Astrocyte (in vitro differentiated cells and primary cell): ENCODE results near the gene INHBB. TPM values are rescaled to one million over a fixed set of nuclear protein-coding genes. Genes with fewer than 3 reads are reported as not detected.

ENCODE experiments used
- DNase-seq: peaks from one replicate; pipeline ENCODE4 v3.0.0-alpha.2; 2010; ENCODE audit warnings: low read depth
- FAIRE-seq: peaks from 2 replicates; lab custom pipeline; 2011; peaks lifted over from hg19 to GRCh38; lab: Jason Lieb, UNC
- H2AFZ ChIP-seq: 2 replicates; pipeline ENCODE4 v1.6.0; 2012; ENCODE audit warnings: low read depth, low read length, inconsistent platforms
- H3K27ac ChIP-seq: 2 replicates; pipeline ENCODE4 v1.5.1; 2011; ENCODE audit warnings: low read depth, low read length, inconsistent platforms
- H3K27me3 ChIP-seq: 2 replicates; pipeline ENCODE4 v1.6.0; 2011; ENCODE audit warnings: low read length, inconsistent platforms; ENCODE audit not compliant: insufficient read depth
- H3K36me3 ChIP-seq: 2 replicates; pipeline ENCODE4 v1.5.1; 2011; ENCODE audit warnings: low read length, inconsistent platforms; ENCODE audit not compliant: insufficient read depth
- H3K4me1 ChIP-seq: 2 replicates; pipeline ENCODE4 v1.5.1; 2011; ENCODE audit warnings: low read length, inconsistent platforms; ENCODE audit not compliant: insufficient read depth
- H3K4me2 ChIP-seq: 2 replicates; pipeline ENCODE4 v1.6.0; 2012; ENCODE audit warnings: low read length, inconsistent platforms
- H3K4me3 ChIP-seq: 2 replicates; pipeline ENCODE4 v1.5.1; 2011; ENCODE audit warnings: low read depth, mild to moderate bottlenecking, low read length, inconsistent platforms; ENCODE audit not compliant: insufficient read depth
- H3K79me2 ChIP-seq: 2 replicates; pipeline ENCODE4 v1.6.0; 2012; ENCODE audit warnings: mild to moderate bottlenecking, low read length, inconsistent platforms; ENCODE audit not compliant: insufficient read depth
- H3K9ac ChIP-seq: 2 replicates; pipeline ENCODE4 v1.6.0; 2012; ENCODE audit warnings: mild to moderate bottlenecking, low read length, inconsistent platforms
- H3K9me3 ChIP-seq: 2 replicates; pipeline ENCODE4 v1.5.1; 2012; ENCODE audit warnings: low read depth, mild to moderate bottlenecking, low read length, inconsistent platforms; ENCODE audit not compliant: insufficient read depth
- H4K20me1 ChIP-seq: 2 replicates; pipeline ENCODE4 v1.6.0; 2012; ENCODE audit warnings: low read length, inconsistent platforms; ENCODE audit not compliant: insufficient read depth
- H3K27ac Mint-ChIP-seq: one replicate; pipeline ENCODE4 v1.8.0; 2021; ENCODE audit warnings: mild to moderate bottlenecking, mixed read lengths; ENCODE audit not compliant: unreplicated experiment
- H3K27me3 Mint-ChIP-seq: one replicate; pipeline ENCODE4 v1.8.0; 2021; ENCODE audit warnings: low read depth, mixed read lengths; ENCODE audit not compliant: unreplicated experiment
- H3K36me3 Mint-ChIP-seq: one replicate; pipeline ENCODE4 v1.8.0; 2021; ENCODE audit warnings: low read depth, mixed read lengths; ENCODE audit not compliant: unreplicated experiment
- H3K4me1 Mint-ChIP-seq: one replicate; pipeline ENCODE4 v1.8.0; 2021; ENCODE audit warnings: low read depth, mixed read lengths; ENCODE audit not compliant: unreplicated experiment
- H3K4me3 Mint-ChIP-seq: one replicate; pipeline ENCODE4 v1.8.0; 2021; ENCODE audit warnings: mild to moderate bottlenecking, moderate library complexity, mixed read lengths; ENCODE audit not compliant: unreplicated experiment
- H3K9me3 Mint-ChIP-seq: one replicate; pipeline ENCODE4 v1.8.0; 2021; ENCODE audit warnings: mild to moderate bottlenecking, mixed read lengths; ENCODE audit not compliant: unreplicated experiment
- CTCF ChIP-seq: IDR thresholded peaks from 2 replicates; pipeline ENCODE4 v1.5.1; 2011; ENCODE audit warnings: low read depth, mild to moderate bottlenecking, inconsistent platforms, low read length, moderate library complexity; ENCODE audit not compliant: insufficient read depth
- EZH2 ChIP-seq: IDR thresholded peaks from 2 replicates; pipeline ENCODE4 v1.6.1; 2012; ENCODE audit warnings: mild to moderate bottlenecking, low read length, inconsistent platforms; ENCODE audit not compliant: insufficient read depth
- total RNA-seq: library from RNA; stranded (reverse); gene quantifications from 2 replicates; pipeline ENCODE4 v1.2.1, GENCODE V29; 2021

Gene INHBB
- total RNA-seq, 1 donor from 2014 or later, result 7.1 TPM

- Mint-ChIP-seq H3K27me3 (peaks cover 70% of the 10 kb centered on the region), H3K9me3 (no peaks in the 10 kb centered on the region), H3K4me1 (peaks cover 5% of the 10 kb centered on the region), H3K27ac (no peak overlapping the region), H3K4me3 (no peak overlapping the region), H3K36me3 (no peaks in the 10 kb centered on the region)
- TF ChIP-seq EZH2, result no peak
- no peak for TF ChIP-seq CTCF
- Histone ChIP-seq H3K4me2 (no peak overlapping the region), H3K4me1 (no peaks in the 10 kb centered on the region), H3K9ac (no peak overlapping the region), H4K20me1 (no peaks in the 10 kb centered on the region), H2AFZ (no peak overlapping the region), H3K79me2 (no peaks in the 10 kb centered on the region), H3K27ac (no peak overlapping the region), H3K9me3 (no peaks in the 10 kb centered on the region), H3K36me3 (no peaks in the 10 kb centered on the region), H3K27me3 (peaks cover 13% of the 10 kb centered on the region), H3K4me3 (no peak overlapping the region)
- FAIRE-seq, result no peak
- DNase-seq, result no peak
Measured at GRCh38 chr2:120321721-120322284, 24.1 kb upstream of the INHBB start.

- no peaks in the 10 kb centered on the region for H3K4me1 ChIP-seq
- H3K27ac ChIP-seq, result no peak overlapping the region
- Mint-ChIP-seq H3K4me3 (no peak overlapping the region), H3K9me3 (no peaks in the 10 kb centered on the region), H3K27ac (no peak overlapping the region), H3K4me1 (peaks cover 5% of the 10 kb centered on the region), H3K27me3 (peaks cover 72% of the 10 kb centered on the region), H3K36me3 (no peaks in the 10 kb centered on the region)
- no peak for TF ChIP-seq CTCF
- no peak for TF ChIP-seq EZH2
- no peak for DNase-seq
- H3K36me3 ChIP-seq, result no peaks in the 10 kb centered on the region
- H3K27me3 ChIP-seq, result peaks cover 14% of the 10 kb centered on the region
- H3K4me3 ChIP-seq, result no peak overlapping the region
- no peak overlapping the region for H3K9ac ChIP-seq
- no peak for FAIRE-seq
- no peaks in the 10 kb centered on the region for H4K20me1 ChIP-seq
- no peak overlapping the region for H3K4me2 ChIP-seq
- H2AFZ ChIP-seq, result no peak overlapping the region
- no peaks in the 10 kb centered on the region for H3K79me2 ChIP-seq
- no peaks in the 10 kb centered on the region for H3K9me3 ChIP-seq
Measured at GRCh38 chr2:120322329-120322728, 23.6 kb upstream of the INHBB start.

DNA sequence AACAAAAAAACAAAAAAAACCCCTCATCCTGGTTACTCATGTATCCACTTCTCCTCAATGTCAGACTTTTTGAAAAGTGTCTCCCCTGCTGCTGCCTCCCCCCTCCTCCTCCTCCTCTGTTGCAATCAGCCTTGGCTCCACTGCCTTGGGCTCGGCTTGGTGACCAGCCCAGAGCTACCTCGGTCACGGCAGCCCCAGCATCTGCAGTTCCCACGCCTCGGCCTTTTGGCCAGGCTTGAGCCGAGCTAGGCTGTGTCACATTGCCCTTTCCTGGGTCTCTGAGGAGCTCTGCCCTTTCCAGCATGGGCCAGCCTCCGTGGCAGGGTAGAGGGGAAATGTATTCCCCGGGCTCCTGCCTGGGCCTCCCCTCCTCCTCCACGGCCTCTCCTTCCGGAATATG, 22.7 kb upstream of the INHBB start:
- H3K4me2 ChIP-seq, result no peak overlapping the region
- Mint-ChIP-seq H3K4me3 (no peak overlapping the region), H3K9me3 (peaks cover 3% of the 10 kb centered on the region), H3K27me3 (peaks cover 75% of the 10 kb centered on the region), H3K36me3 (no peaks in the 10 kb centered on the region), H3K27ac (no peak overlapping the region), H3K4me1 (peaks cover 5% of the 10 kb centered on the region)
- no peak overlapping the region for H3K4me3 ChIP-seq
- no peaks in the 10 kb centered on the region for H3K4me1 ChIP-seq
- H2AFZ ChIP-seq, result no peak overlapping the region
- H3K9ac ChIP-seq, result no peak overlapping the region
- no peak for TF ChIP-seq EZH2
- no peak for TF ChIP-seq CTCF
- H3K36me3 ChIP-seq, result no peaks in the 10 kb centered on the region
- no peak overlapping the region for H3K27ac ChIP-seq
- no peak for DNase-seq
- no peaks in the 10 kb centered on the region for H3K79me2 ChIP-seq
- H4K20me1 ChIP-seq, result no peaks in the 10 kb centered on the region
- H3K27me3 ChIP-seq, result peaks cover 19% of the 10 kb centered on the region
- no peak for FAIRE-seq
- H3K9me3 ChIP-seq, result no peaks in the 10 kb centered on the region
